T-cell (primary cell): ENCODE data around the gene CLTCL1. TPM values are rescaled to one million over a fixed set of nuclear protein-coding genes. Genes with fewer than 3 reads are reported as not detected.
"Not testable (repeated sequence)": the region's sequence is repeated elsewhere in the genome, so short reads cannot be mapped to it uniquely, and the experiment has no call there.

Experiments used
- ATAC-seq, 4 experiments: fragments of 200-7000 bp in 3 of 4; fragments of 150-1000 bp in 1 of 4; cut with Tn5 transposase; replicated peaks in 1 of 4; 1 replicate in 3 of 4; 2 replicates in 1 of 4; pipeline ENCODE4 v1.10.0; 2021; ENCODE audit warnings: moderate library complexity in 3 of 4, mild to moderate bottlenecking in 2 of 4, moderate number of reproducible peaks in 1 of 4
- CTCF ChIA-PET, 2 donors: fragments of 300-600 bp; sonication (Branson Sonifier 250); formaldehyde crosslinking; loops; one replicate each; lab custom pipeline; 2022; ENCODE audit warnings: antibody characterized with exemption in 2 of 2; lab: Charles Lee
- POLR2A ChIA-PET, 2 donors: fragments of 300-600 bp; sonication (Branson Sonifier 250); formaldehyde crosslinking; loops; one replicate each; lab custom pipeline; 2022; ENCODE audit warnings: antibody characterized with exemption in 2 of 2; lab: Charles Lee
- DNase-seq, 35 experiments: peaks; one replicate each; pipeline versions ENCODE4 v3.0.0 to v3.0.0-alpha.2; 2013 to 2023
- H3K27ac ChIP-seq: one replicate; pipeline ENCODE4 v1.5.1; 2013; ENCODE audit warnings: low read length
- H3K27me3 ChIP-seq, 2 experiments: replicated peaks in 1 of 2; 1 replicate in 1 of 2; 2 replicates in 1 of 2; pipeline versions ENCODE4 v1.6.1 to v1.7.0; 2013; ENCODE audit warnings: low read length in 1 of 2, mixed read lengths in 1 of 2; ENCODE audit not compliant: control insufficient read depth in 2 of 2, insufficient read depth in 2 of 2; ENCODE audit errors: extremely low read depth in 1 of 2
- H3K36me3 ChIP-seq, 2 donors: 1 replicate in 1 of 2; 2 replicates in 1 of 2; pipeline versions ENCODE4 v1.6.1 to v1.7.0; 2013; ENCODE audit warnings: low read length in 1 of 2; ENCODE audit not compliant: control insufficient read depth in 2 of 2, insufficient read depth in 1 of 2; ENCODE audit errors: extremely low read depth in 1 of 2
- H3K4me1 ChIP-seq, 2 experiments: 1 replicate in 1 of 2; 2 replicates in 1 of 2; pipeline versions ENCODE4 v1.6.1 to v1.7.0; 2013; ENCODE audit warnings: low read length in 2 of 2, mixed read lengths in 1 of 2; ENCODE audit not compliant: insufficient read depth in 2 of 2, control insufficient read depth in 1 of 2; ENCODE audit errors: extremely low read depth in 1 of 2
- H3K4me3 ChIP-seq, 2 donors: 1 replicate in 1 of 2; 2 replicates in 1 of 2; pipeline versions ENCODE4 v1.5.1 to v1.7.0; 2013; ENCODE audit warnings: mild to moderate bottlenecking in 2 of 2, low read length in 1 of 2, moderate library complexity in 1 of 2; ENCODE audit not compliant: control insufficient read depth in 1 of 2; ENCODE audit errors: extremely low read depth in 1 of 2
- H3K9me3 ChIP-seq: 2 replicates; pipeline ENCODE4 v1.7.0; 2013
- H3K27ac Mint-ChIP-seq, 2 donors: one replicate each; pipeline ENCODE4 v1.8.0; 2020 to 2021; ENCODE audit warnings: mild to moderate bottlenecking in 2 of 2, mixed read lengths in 2 of 2
- H3K27me3 Mint-ChIP-seq, 2 donors: one replicate each; pipeline ENCODE4 v1.8.0; 2021 to 2022; ENCODE audit warnings: mixed read lengths in 2 of 2
- H3K36me3 Mint-ChIP-seq: one replicate; pipeline ENCODE4 v1.8.0; 2021; ENCODE audit warnings: mixed read lengths
- H3K4me1 Mint-ChIP-seq, 3 donors: one replicate each; pipeline ENCODE4 v1.8.0; 2020 to 2022; ENCODE audit warnings: mixed read lengths in 3 of 3, mild to moderate bottlenecking in 1 of 3
- H3K4me3 Mint-ChIP-seq, 3 donors: one replicate each; pipeline ENCODE4 v1.8.0; 2020 to 2022; ENCODE audit warnings: mild to moderate bottlenecking in 3 of 3, mixed read lengths in 3 of 3, moderate library complexity in 3 of 3
- H3K9me3 Mint-ChIP-seq, 3 donors: one replicate each; pipeline ENCODE4 v1.8.0; 2020 to 2022; ENCODE audit warnings: mixed read lengths in 3 of 3
- WGBS: methylation state at CpG from one replicate; pipeline ENCODE4 v1.1.5; 2013; ENCODE audit warnings: missing lambda C conversion rate; ENCODE audit not compliant: insufficient coverage; 5-methylcytosine and 5-hydroxymethylcytosine counted together
- total RNA-seq, 35 experiments: library from RNA in 6 of 35; stranded (reverse) in 6 of 35; fragments of 120-200 nt in 1 of 35; gene quantifications; one replicate each; pipeline versions ENCODE4 v1.2.1 to v1.2.4 and lab custom pipeline; 2013 to 2026

The CLTCL1 gene
- total RNA-seq, 5 donors from 2014 or later (not counting 1 experiment from before 2014, with no cell fraction given), result 0.63 to 3.9 (median 1.6) TPM

DNA sequence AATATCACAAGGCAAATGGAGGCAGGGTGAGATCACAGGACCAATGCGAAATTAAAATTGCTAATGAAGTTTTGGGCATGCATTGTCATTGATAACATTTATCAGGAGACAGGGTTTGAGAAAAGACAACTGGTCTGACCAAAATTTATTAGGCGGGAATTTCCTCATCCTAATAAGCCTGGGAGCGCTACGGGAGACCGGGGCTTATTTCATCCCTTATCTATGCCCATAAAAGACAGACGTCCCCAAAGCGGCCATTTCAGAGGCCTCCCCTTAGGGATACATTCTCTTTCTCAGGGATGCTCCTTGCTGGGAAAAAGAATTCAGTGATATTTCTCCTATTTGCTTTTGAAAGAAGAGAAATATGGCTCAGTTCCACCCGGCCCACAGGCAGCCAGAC, 28.6 kb upstream of the CLTCL1 start:
- H3K4me1 ChIP-seq, H3K4me3 Mint-ChIP-seq, H3K27ac ChIP-seq, H3K4me1 Mint-ChIP-seq, H3K27me3 ChIP-seq, H3K9me3 ChIP-seq, H3K4me3 ChIP-seq, POLR2A ChIA-PET, H3K27ac Mint-ChIP-seq, CTCF ChIA-PET, DNase-seq, ATAC-seq, H3K36me3 ChIP-seq, H3K36me3 Mint-ChIP-seq, H3K27me3 Mint-ChIP-seq: not testable (repeated sequence)
- peaks cover 4 to 21% (median 20%) of the 10 kb centered on the region in 3 donors for H3K9me3 Mint-ChIP-seq
- no CpG with 5 or more reads among the region's 8 CpGs for WGBS

DNA sequence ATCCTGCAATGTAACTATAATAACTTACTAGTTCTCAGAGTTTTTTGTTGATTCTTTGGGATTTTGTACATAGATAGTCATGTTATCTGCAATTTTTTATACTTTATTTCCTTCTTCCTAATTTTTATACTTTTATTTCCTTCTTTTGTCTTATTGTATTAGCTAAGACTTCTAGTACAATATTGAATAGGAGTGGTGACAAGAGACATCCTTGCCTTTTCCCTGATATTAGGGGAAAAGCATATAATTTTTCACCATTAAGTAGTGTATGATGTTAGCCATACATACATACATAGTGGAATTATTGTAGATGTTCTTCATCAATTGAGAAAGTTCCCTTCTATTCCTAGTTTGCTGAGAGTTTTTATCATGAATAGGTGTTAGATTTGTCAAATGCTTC, 27.8 kb upstream of the CLTCL1 start:
- no peak overlapping the region for H3K4me3 Mint-ChIP-seq
- H3K36me3 Mint-ChIP-seq, result peaks cover 6% of the 10 kb centered on the region
- DNase-seq, result no peak
- Histone ChIP-seq H3K27me3 (no peaks in the 10 kb centered on the region), H3K36me3 (no peaks in the 10 kb centered on the region), H3K27ac (no peak overlapping the region), H3K9me3 (peaks cover under 1% of the 10 kb centered on the region), H3K4me3 (no peak overlapping the region), H3K4me1 (no peaks in the 10 kb centered on the region)
- ChIA-PET CTCF (no interaction called here), POLR2A (no interaction called here)
- H3K9me3 Mint-ChIP-seq, result peaks cover 4 to 24% (median 22%) of the 10 kb centered on the region in 3 donors
- no peaks in the 10 kb centered on the region for H3K27me3 Mint-ChIP-seq
- ATAC-seq, result no peak
- H3K4me1 Mint-ChIP-seq, result no peaks in the 10 kb centered on the region
- no peak overlapping the region for H3K27ac Mint-ChIP-seq

DNA sequence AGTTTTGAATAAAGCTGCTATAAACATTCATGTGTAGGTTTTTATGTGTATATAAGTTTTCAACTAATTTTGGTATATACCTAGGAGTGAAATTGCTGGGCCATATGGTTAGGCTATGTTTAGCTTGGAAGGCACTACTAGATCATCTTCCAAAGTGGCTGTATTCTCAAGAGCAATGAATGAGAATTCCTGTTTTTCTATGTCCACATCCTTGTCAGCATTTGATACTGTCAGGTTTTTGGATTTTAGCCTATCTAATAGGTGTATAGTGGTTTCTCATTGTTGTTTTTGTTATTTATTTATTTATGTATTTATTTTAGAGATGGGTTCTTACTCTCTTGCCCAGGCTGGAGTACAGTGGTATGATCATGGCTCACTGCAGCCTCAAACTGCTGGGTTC, 26.3 kb upstream of the CLTCL1 start:
- peaks cover 2% of the 10 kb centered on the region for H3K9me3 ChIP-seq
- H3K36me3 Mint-ChIP-seq, result peaks cover 6% of the 10 kb centered on the region
- H3K36me3 ChIP-seq, result no peaks in the 10 kb centered on the region
- no peak overlapping the region for H3K27ac Mint-ChIP-seq
- H3K9me3 Mint-ChIP-seq, result peaks cover 4 to 27% (median 24%) of the 10 kb centered on the region in 3 donors
- H3K4me3 Mint-ChIP-seq, result no peak overlapping the region
- H3K27me3 Mint-ChIP-seq, result no peaks in the 10 kb centered on the region
- CTCF ChIA-PET, result interaction anchor here in 1 of 2 donors (0.6 kb wide), 1 partner anchor 171 kb away, joined by 3 read pairs; no protein-coding TSS in a partner anchor
- no peak overlapping the region for H3K4me3 ChIP-seq
- no peak for ATAC-seq
- no peaks in the 10 kb centered on the region for H3K4me1 ChIP-seq
- no peak for DNase-seq
- H3K27me3 ChIP-seq, result no peaks in the 10 kb centered on the region
- no peak overlapping the region for H3K27ac ChIP-seq
- POLR2A ChIA-PET, result no interaction called here
- no peaks in the 10 kb centered on the region for H3K4me1 Mint-ChIP-seq

DNA sequence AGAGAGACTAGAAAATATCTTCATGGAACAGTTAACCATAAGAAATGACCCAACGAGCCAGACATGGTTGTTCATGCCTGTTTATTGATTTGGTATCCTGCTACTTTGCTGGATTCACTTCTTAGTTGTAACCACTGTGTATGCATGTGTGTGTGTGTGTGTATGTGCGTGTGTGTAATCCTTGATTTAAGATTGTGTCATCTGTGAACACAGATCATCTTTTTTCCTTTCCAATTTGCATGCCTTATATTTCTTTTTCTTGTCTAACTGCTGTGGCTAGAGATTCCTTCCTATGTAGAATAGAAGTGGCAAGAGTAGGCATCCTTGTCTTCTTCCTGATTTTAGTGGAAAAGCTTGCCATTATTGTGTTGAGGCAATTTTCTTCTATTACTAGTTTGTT, 16.4 kb upstream of the CLTCL1 start:
- no peaks in the 10 kb centered on the region for H3K9me3 Mint-ChIP-seq
- H3K27me3 Mint-ChIP-seq, result peaks cover 0 to 5% of the 10 kb centered on the region in 2 donors
- no peak overlapping the region for H3K27ac Mint-ChIP-seq
- H3K4me1 Mint-ChIP-seq, result no peaks in the 10 kb centered on the region
- ChIA-PET CTCF (no interaction called here), POLR2A (no interaction called here)
- H3K27ac ChIP-seq, result no peak overlapping the region
- H3K4me3 ChIP-seq, result no peak overlapping the region
- no peaks in the 10 kb centered on the region for H3K9me3 ChIP-seq
- H3K36me3 ChIP-seq, result no peaks in the 10 kb centered on the region
- no peak overlapping the region for H3K4me3 Mint-ChIP-seq
- H3K36me3 Mint-ChIP-seq, result no peaks in the 10 kb centered on the region
- DNase-seq (no peak), ATAC-seq (no peak)
- no peaks in the 10 kb centered on the region for H3K27me3 ChIP-seq
- H3K4me1 ChIP-seq, result no peaks in the 10 kb centered on the region
- WGBS, result 67% methylated on average over 1 of the region's 2 CpGs

DNA sequence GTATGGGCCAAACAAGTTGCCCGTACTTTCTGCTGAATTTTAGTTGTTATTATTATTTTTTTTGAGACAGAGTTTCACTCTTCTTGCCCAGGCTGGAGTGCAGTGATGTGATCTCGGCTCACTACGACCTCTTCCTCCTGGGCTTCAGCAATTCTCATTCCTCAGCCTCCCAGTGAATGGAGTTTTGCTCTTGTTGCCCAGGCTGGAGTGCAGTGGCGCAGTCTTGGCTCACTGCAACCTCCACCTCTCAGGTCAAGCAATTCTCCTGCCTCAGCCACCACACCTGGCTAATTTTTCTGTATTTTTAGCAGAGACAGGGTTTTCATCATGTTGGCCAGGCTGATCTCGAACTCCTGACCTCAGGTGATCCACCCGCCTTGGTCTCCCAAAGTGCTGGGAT, 15.0 kb upstream of the CLTCL1 start:
- H3K27ac ChIP-seq, H3K27me3 Mint-ChIP-seq, ATAC-seq, H3K4me1 Mint-ChIP-seq, H3K4me1 ChIP-seq, DNase-seq, H3K9me3 ChIP-seq, H3K27me3 ChIP-seq, H3K36me3 ChIP-seq, H3K27ac Mint-ChIP-seq, H3K36me3 Mint-ChIP-seq, CTCF ChIA-PET, POLR2A ChIA-PET, H3K9me3 Mint-ChIP-seq, H3K4me3 Mint-ChIP-seq, H3K4me3 ChIP-seq: not testable (repeated sequence)
- 86% methylated on average over 3 of the region's 6 CpGs for WGBS

DNA sequence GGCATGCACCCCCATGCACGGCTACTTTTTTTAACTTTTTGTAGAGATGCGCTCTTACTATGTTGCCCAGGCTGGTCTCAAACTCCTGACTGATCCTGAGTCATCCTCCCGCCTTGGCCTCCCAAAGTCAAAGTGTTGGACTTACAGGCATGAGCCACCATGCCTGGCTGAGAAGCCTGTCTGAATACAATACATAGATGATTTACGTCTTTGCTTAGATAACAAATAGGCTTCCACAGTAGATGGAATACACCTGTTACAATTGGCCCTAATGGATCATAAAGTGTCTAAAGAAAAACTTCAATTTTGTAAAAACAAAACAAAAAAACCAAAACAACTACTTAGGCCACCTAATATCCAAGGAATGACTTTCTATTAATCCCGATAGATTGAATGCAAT, 13.0 kb upstream of the CLTCL1 start:
- Mint-ChIP-seq H3K4me1 (no peaks in the 10 kb centered on the region), H3K9me3 (no peaks in the 10 kb centered on the region), H3K36me3 (no peaks in the 10 kb centered on the region), H3K27me3 (peaks cover 0 to 5% of the 10 kb centered on the region in 2 donors), H3K27ac (no peak overlapping the region), H3K4me3 (no peak overlapping the region)
- H3K4me3 ChIP-seq, result no peak overlapping the region
- H3K27ac ChIP-seq, result no peak overlapping the region
- DNase-seq (no peak), ATAC-seq (no peak)
- H3K9me3 ChIP-seq, result no peaks in the 10 kb centered on the region
- ChIA-PET POLR2A (no interaction called here), CTCF (interaction anchor here in 1 of 2 donors (0.6 kb wide), 1 partner anchor 1760 kb away, joined by 3 read pairs; no protein-coding TSS in a partner anchor)
- no peaks in the 10 kb centered on the region for H3K4me1 ChIP-seq
- WGBS, result 97% methylated on average over 4 of the region's 5 CpGs
- H3K27me3 ChIP-seq, result peaks cover 0 to 7% of the 10 kb centered on the region in 2 experiments
- H3K36me3 ChIP-seq, result no peaks in the 10 kb centered on the region

DNA sequence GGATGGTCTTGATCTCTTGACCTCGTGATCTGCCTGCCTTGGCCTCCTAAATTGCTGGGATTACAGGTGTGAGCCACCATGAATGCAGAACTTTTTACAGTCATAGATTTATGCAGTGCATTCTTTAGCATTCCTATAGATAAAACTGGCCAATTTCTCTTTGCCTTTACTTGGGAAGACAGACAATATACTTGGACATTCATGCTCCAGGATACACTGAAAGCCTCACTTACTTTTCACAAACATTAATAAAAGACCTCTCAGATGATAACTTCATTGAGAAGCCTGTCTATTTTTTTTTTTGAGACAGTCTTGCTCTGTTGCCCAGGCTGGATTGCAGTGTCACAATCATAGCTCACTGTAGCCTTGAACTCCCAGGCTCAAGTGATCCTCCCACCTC, 12.3 kb upstream of the CLTCL1 start:
- H3K4me3 Mint-ChIP-seq, result no peak overlapping the region
- no peaks in the 10 kb centered on the region for H3K9me3 Mint-ChIP-seq
- H3K36me3 ChIP-seq, result no peaks in the 10 kb centered on the region
- no peak overlapping the region for H3K27ac ChIP-seq
- ATAC-seq (no peak), DNase-seq (no peak)
- H3K27ac Mint-ChIP-seq, result no peak overlapping the region
- H3K27me3 ChIP-seq, result peaks cover 0 to 7% of the 10 kb centered on the region in 2 experiments
- no peaks in the 10 kb centered on the region for H3K4me1 ChIP-seq
- ChIA-PET CTCF (interaction anchor here in 1 of 2 donors (0.6 kb wide), 1 partner anchor 1761 kb away, joined by 3 read pairs; no protein-coding TSS in a partner anchor), POLR2A (no interaction called here)
- no CpG with 5 or more reads among the region's 1 CpG for WGBS
- no peaks in the 10 kb centered on the region for H3K4me1 Mint-ChIP-seq
- no peaks in the 10 kb centered on the region for H3K36me3 Mint-ChIP-seq
- no peaks in the 10 kb centered on the region for H3K9me3 ChIP-seq
- H3K4me3 ChIP-seq, result no peak overlapping the region
- H3K27me3 Mint-ChIP-seq, result peaks cover 0 to 2% of the 10 kb centered on the region in 2 donors
